Mesothelial cell of epicardium (in vitro differentiated cells): ENCODE measurements around the gene ATG101. TPM values are rescaled to one million over a fixed set of nuclear protein-coding genes. Genes with fewer than 3 reads are reported as not detected.
A peak's percentile ranks its signal among the peaks of the same experiment; 100 is the strongest.

ENCODE experiments used
- DNase-seq, 2 experiments: peaks; one replicate each; pipeline ENCODE4 v3.0.0; 2021; ENCODE audit warnings: low spot score in 2 of 2; ENCODE audit not compliant: unreplicated experiment in 2 of 2
- H3K27ac Mint-ChIP-seq: 2 replicates; pipeline ENCODE4 v1.8.0; 2021; ENCODE audit warnings: mixed read lengths
- H3K27me3 Mint-ChIP-seq: 2 replicates; pipeline ENCODE4 v1.8.0; 2021; ENCODE audit warnings: low read depth, mixed read lengths
- H3K36me3 Mint-ChIP-seq: 2 replicates; pipeline ENCODE4 v1.8.0; 2021; ENCODE audit warnings: mixed read lengths
- H3K4me1 Mint-ChIP-seq: 2 replicates; pipeline ENCODE4 v1.8.0; 2021; ENCODE audit warnings: mixed read lengths
- H3K4me3 Mint-ChIP-seq: 2 replicates; pipeline ENCODE4 v1.8.0; 2021; ENCODE audit warnings: mild to moderate bottlenecking, moderate library complexity, mixed read lengths
- H3K9me3 Mint-ChIP-seq: 2 replicates; pipeline ENCODE4 v1.8.0; 2021; ENCODE audit warnings: mixed read lengths
- CTCF ChIP-seq: fragments of 200-600 bp; sonication (generic); IDR thresholded peaks from one replicate; pipeline ENCODE4 v1.5.0; 2021; ENCODE audit warnings: antibody characterized with exemption; ENCODE audit not compliant: unreplicated experiment
- total RNA-seq: library from RNA; stranded (reverse); gene quantifications from 3 replicates; pipeline ENCODE4 v1.2.1, GENCODE V29; 2021

ATG101 gene
- total RNA-seq, 1 donor from 2014 or later, result 32.8 TPM

DNA sequence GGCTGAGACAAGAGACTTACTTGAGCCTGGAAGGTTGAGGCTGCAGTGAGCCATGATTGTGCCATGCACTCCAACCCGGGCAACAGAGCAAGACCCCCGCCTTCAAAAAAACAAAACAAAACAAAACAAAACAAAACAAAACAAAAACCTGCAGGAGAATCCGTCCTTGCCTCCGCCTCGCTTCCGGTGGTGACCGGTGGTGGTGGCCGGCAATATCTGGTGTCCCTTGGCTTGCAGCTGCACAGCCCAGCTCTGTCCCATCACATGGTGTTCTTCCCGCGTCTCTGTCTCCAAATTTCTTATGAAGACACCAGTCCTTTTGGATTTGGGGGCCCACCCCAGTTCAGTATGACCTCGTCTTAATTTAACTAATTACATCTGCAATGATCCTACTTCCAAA, 19.7 kb downstream of the ATG101 start:
- no peak for TF ChIP-seq CTCF
- DNase-seq, result peak in 1 of 2 experiments; percentile 1
- Mint-ChIP-seq H3K27me3 (peaks cover 80% of the 10 kb centered on the region), H3K9me3 (no peaks in the 10 kb centered on the region), H3K4me1 (no peaks in the 10 kb centered on the region), H3K4me3 (no peak overlapping the region), H3K27ac (no peak overlapping the region), H3K36me3 (no peaks in the 10 kb centered on the region)

DNA sequence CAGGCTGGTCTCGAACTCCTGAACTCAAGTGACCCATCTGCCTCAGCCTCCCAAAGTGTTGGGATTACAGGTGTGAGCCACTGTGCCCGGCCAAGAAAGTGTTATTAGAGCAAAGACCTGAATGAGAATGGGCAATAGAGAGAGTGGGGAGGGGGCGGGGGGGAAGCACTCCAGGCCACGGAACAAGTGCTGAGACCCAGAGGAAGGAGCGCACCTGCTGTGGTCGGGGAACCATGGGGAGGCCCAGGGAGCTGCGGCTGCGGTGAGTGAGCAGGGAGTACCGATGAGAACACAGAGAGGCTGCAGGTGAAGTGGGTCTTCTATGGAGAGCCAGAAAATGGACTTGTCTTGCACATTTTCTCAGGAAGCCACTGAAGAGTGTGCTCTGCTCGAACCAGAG, 20.5 kb downstream of the ATG101 start:
- Mint-ChIP-seq H3K36me3 (no peaks in the 10 kb centered on the region), H3K9me3 (no peaks in the 10 kb centered on the region), H3K27me3 (peaks cover 81% of the 10 kb centered on the region), H3K4me3 (no peak overlapping the region), H3K27ac (no peak overlapping the region), H3K4me1 (no peaks in the 10 kb centered on the region)
- peak in 1 of 2 experiments; percentile 6 for DNase-seq
- TF ChIP-seq CTCF, result no peak

DNA sequence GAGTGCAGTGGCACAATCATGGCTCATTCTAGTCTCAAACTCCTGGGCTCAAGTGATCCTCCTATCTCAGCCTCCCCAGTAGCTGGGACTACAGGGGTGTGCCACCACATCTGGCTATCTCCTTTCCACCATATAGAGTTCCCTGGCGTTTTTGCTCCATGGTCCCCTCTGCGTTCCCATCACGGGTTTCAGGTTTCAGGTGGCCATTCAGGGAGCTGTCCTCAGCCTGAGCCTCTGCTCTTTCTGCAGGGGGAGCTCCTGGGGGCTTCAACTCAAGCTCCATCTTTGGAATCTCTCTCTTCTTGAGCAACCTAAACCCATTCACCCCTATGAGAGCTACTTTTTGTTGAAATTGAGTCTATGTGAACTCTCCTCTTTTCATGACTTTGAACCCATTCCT, 21.3 kb downstream of the ATG101 start:
- H3K27ac Mint-ChIP-seq, result no peak overlapping the region
- no peaks in the 10 kb centered on the region for H3K4me1 Mint-ChIP-seq
- H3K27me3 Mint-ChIP-seq, result peaks cover 83% of the 10 kb centered on the region
- peak in 1 of 2 experiments; percentile 6 for DNase-seq
- H3K36me3 Mint-ChIP-seq, result no peaks in the 10 kb centered on the region
- no peak overlapping the region for H3K4me3 Mint-ChIP-seq
- TF ChIP-seq CTCF, result no peak
- H3K9me3 Mint-ChIP-seq, result no peaks in the 10 kb centered on the region

DNA sequence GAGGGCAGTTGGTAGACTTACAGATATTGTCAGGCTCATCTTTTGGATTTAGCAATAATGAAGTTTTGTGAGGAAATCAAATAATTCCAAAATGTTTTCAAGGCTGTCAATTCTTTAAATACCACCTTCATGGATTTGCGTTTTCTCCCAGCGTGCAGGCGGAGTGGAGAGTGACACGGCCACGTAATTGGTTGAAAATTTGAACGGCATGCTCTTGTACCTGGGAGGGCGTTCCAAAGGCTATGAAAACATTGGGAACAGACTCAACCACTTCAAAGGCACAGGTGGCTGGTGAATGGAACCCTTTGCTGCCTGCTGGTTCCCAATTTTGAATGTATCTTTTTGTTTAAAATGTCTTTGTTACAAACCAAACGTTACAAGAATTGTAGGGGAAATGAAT, 22.1 kb downstream of the ATG101 start:
- Mint-ChIP-seq H3K36me3 (no peaks in the 10 kb centered on the region), H3K4me3 (no peak overlapping the region), H3K27ac (no peak overlapping the region), H3K4me1 (no peaks in the 10 kb centered on the region), H3K9me3 (no peaks in the 10 kb centered on the region), H3K27me3 (peaks cover 79% of the 10 kb centered on the region)
- no peak for TF ChIP-seq CTCF
- DNase-seq, result peak in 1 of 2 experiments; percentile 14

GRCh38 chr12:52093346-52093745, 23.6 kb downstream of the ATG101 start:
- no peaks in the 10 kb centered on the region for H3K36me3 Mint-ChIP-seq
- no peak for DNase-seq
- no peaks in the 10 kb centered on the region for H3K4me1 Mint-ChIP-seq
- H3K4me3 Mint-ChIP-seq, result no peak overlapping the region
- peaks cover 80% of the 10 kb centered on the region for H3K27me3 Mint-ChIP-seq
- no peaks in the 10 kb centered on the region for H3K9me3 Mint-ChIP-seq
- H3K27ac Mint-ChIP-seq, result no peak overlapping the region
- TF ChIP-seq CTCF, result no peak
